Activated CD8-positive, alpha-beta memory T cell treated with anti-CD3 and anti-CD28 coated beads, Interleukin-2, amount 10 ng/mL, durations not matched to agents 7 days and 5 days (primary cell): Measurements from ENCODE around the gene HMG20B. TPM values are rescaled to one million over a fixed set of nuclear protein-coding genes. Genes with fewer than 3 reads are reported as not detected.

Experiments used
- ATAC-seq: fragments of 150-1000 bp; cut with Tn5 transposase; one replicate; pipeline ENCODE4 v1.10.0; 2021; ENCODE audit warnings: moderate library complexity
- CTCF ChIA-PET: fragments of 350-600 bp; sonication (Branson Sonifier 250); formaldehyde crosslinking; loops from one replicate; lab custom pipeline; 2021; ENCODE audit warnings: antibody characterized with exemption; lab: Charles Lee
- DNase-seq: peaks from one replicate; pipeline ENCODE4 v3.0.0-alpha.2; 2020
- H3K27ac Mint-ChIP-seq: one replicate; pipeline ENCODE4 v1.8.0; 2021; ENCODE audit warnings: mild to moderate bottlenecking, mixed read lengths
- H3K27me3 Mint-ChIP-seq: one replicate; pipeline ENCODE4 v1.8.0; 2021; ENCODE audit warnings: mixed read lengths
- H3K36me3 Mint-ChIP-seq: one replicate; pipeline ENCODE4 v1.8.0; 2021; ENCODE audit warnings: mild to moderate bottlenecking, mixed read lengths
- H3K4me1 Mint-ChIP-seq: one replicate; pipeline ENCODE4 v1.8.0; 2021; ENCODE audit warnings: mixed read lengths
- H3K4me3 Mint-ChIP-seq: one replicate; pipeline ENCODE4 v1.8.0; 2021; ENCODE audit warnings: mild to moderate bottlenecking, moderate library complexity, mixed read lengths
- H3K9me3 Mint-ChIP-seq: one replicate; pipeline ENCODE4 v1.8.0; 2022; ENCODE audit warnings: low read depth, mixed read lengths
- total RNA-seq, 2 experiments: library from RNA; stranded (reverse); gene quantifications; one replicate each; pipeline ENCODE4 v1.2.3, GENCODE V29; 2021

HMG20B gene
- total RNA-seq, 2 experiments from 2014 or later, result 50.7 to 51.7 TPM

GRCh38 chr19:3611841-3612240 lies 39.1 kb downstream of the HMG20B start:
- Mint-ChIP-seq H3K4me3 (no peak overlapping the region), H3K27ac (no peak overlapping the region), H3K4me1 (peaks cover 8% of the 10 kb centered on the region), H3K36me3 (peaks cover 6% of the 10 kb centered on the region), H3K9me3 (no peaks in the 10 kb centered on the region), H3K27me3 (no peaks in the 10 kb centered on the region)
- ATAC-seq, result no peak
- CTCF ChIA-PET, result no interaction called here
- no peak for DNase-seq

- DNase-seq (no peak), ATAC-seq (no peak)
- H3K9me3 Mint-ChIP-seq, result no peaks in the 10 kb centered on the region
- peaks cover 6% of the 10 kb centered on the region for H3K36me3 Mint-ChIP-seq
- no peaks in the 10 kb centered on the region for H3K27me3 Mint-ChIP-seq
- H3K4me3 Mint-ChIP-seq, result no peak overlapping the region
- H3K27ac Mint-ChIP-seq, result no peak overlapping the region
- peaks cover 8% of the 10 kb centered on the region for H3K4me1 Mint-ChIP-seq
- CTCF ChIA-PET, result interaction anchor here (1.0 kb wide), 1 partner anchor 67 kb away, joined by 3 read pairs; no protein-coding TSS in a partner anchor
Measured at GRCh38 chr19:3612330-3612729, 39.6 kb downstream of the HMG20B start.

GRCh38 chr19:3612901-3613741 lies 40.4 kb downstream of the HMG20B start:
- CTCF ChIA-PET, result interaction anchor here (1.0 kb wide), 1 partner anchor 68 kb away, joined by 3 read pairs; no protein-coding TSS in a partner anchor
- Mint-ChIP-seq H3K9me3 (no peaks in the 10 kb centered on the region), H3K27ac (no peak overlapping the region), H3K27me3 (no peaks in the 10 kb centered on the region), H3K4me1 (peaks cover 3% of the 10 kb centered on the region), H3K4me3 (no peak overlapping the region), H3K36me3 (peaks cover 6% of the 10 kb centered on the region)
- no peak for ATAC-seq
- no peak for DNase-seq

GRCh38 chr19:3613818-3614661 lies 41.3 kb downstream of the HMG20B start:
- CTCF ChIA-PET, result no interaction called here
- no peak for DNase-seq
- Mint-ChIP-seq H3K27me3 (no peaks in the 10 kb centered on the region), H3K36me3 (peaks cover 6% of the 10 kb centered on the region), H3K4me1 (no peaks in the 10 kb centered on the region), H3K27ac (no peak overlapping the region), H3K9me3 (no peaks in the 10 kb centered on the region), H3K4me3 (no peak overlapping the region)
- no peak for ATAC-seq

GRCh38 chr19:3614858-3615505 lies 42.2 kb downstream of the HMG20B start:
- Mint-ChIP-seq H3K4me3 (no peak overlapping the region), H3K36me3 (peaks cover 4% of the 10 kb centered on the region), H3K9me3 (no peaks in the 10 kb centered on the region), H3K4me1 (no peaks in the 10 kb centered on the region), H3K27ac (no peak overlapping the region), H3K27me3 (no peaks in the 10 kb centered on the region)
- ATAC-seq (no peak), DNase-seq (no peak)
- CTCF ChIA-PET, result interaction anchor here (1.0 to 1.6 kb wide), 2 partner anchors 23 to 70 kb away, joined by 3 read pairs; no protein-coding TSS in a partner anchor

- DNase-seq (no peak), ATAC-seq (no peak)
- Mint-ChIP-seq H3K4me1 (no peaks in the 10 kb centered on the region), H3K36me3 (peaks cover 4% of the 10 kb centered on the region), H3K27me3 (no peaks in the 10 kb centered on the region), H3K27ac (no peak overlapping the region), H3K9me3 (no peaks in the 10 kb centered on the region), H3K4me3 (no peak overlapping the region)
- CTCF ChIA-PET, result interaction anchor here (1.0 to 1.6 kb wide), 2 partner anchors 23 to 71 kb away, joined by 3 read pairs; no protein-coding TSS in a partner anchor
Measured at GRCh38 chr19:3615524-3616135, 42.9 kb downstream of the HMG20B start.

GRCh38 chr19:3617463-3617862 lies 44.7 kb downstream of the HMG20B start:
- CTCF ChIA-PET, result no interaction called here
- peaks cover 2% of the 10 kb centered on the region for H3K36me3 Mint-ChIP-seq
- no peak for ATAC-seq

GRCh38 chr19:3618144-3618810 lies 45.5 kb downstream of the HMG20B start:
- Mint-ChIP-seq H3K9me3 (no peaks in the 10 kb centered on the region), H3K4me1 (no peaks in the 10 kb centered on the region), H3K4me3 (no peak overlapping the region), H3K36me3 (peaks cover 5% of the 10 kb centered on the region), H3K27ac (no peak overlapping the region), H3K27me3 (no peaks in the 10 kb centered on the region)
- CTCF ChIA-PET, result interaction anchor here (1.0 to 1.9 kb wide), 4 partner anchors 30 to 73 kb away, joined by 3 to 13 read pairs (median 6); no protein-coding TSS in a partner anchor
- ATAC-seq (peak; percentile 68), DNase-seq (peak; percentile 58)

More at GRCh38 chr19:3617463-3617862, 44.7 kb downstream of the HMG20B start:
- H3K27me3 Mint-ChIP-seq, result no peaks in the 10 kb centered on the region
- H3K4me3 Mint-ChIP-seq, result no peak overlapping the region
- H3K4me1 Mint-ChIP-seq, result no peaks in the 10 kb centered on the region
- no peak overlapping the region for H3K27ac Mint-ChIP-seq
- no peak for DNase-seq
- no peaks in the 10 kb centered on the region for H3K9me3 Mint-ChIP-seq

GRCh38 chr19:3618811-3619630 lies 46.3 kb downstream of the HMG20B start:
- H3K9me3 Mint-ChIP-seq, result no peaks in the 10 kb centered on the region

GRCh38 chr19:3619631-3620012 lies 46.9 kb downstream of the HMG20B start:
- Mint-ChIP-seq H3K27me3 (no peaks in the 10 kb centered on the region), H3K4me3 (no peak overlapping the region), H3K9me3 (no peaks in the 10 kb centered on the region), H3K27ac (no peak overlapping the region), H3K36me3 (peaks cover 5% of the 10 kb centered on the region), H3K4me1 (peaks cover 7% of the 10 kb centered on the region)
- no peak for ATAC-seq
- CTCF ChIA-PET, result interaction anchor here (1.4 to 1.9 kb wide), 3 partner anchors 15 to 46 kb away, joined by 3 to 9 read pairs (median 3); no protein-coding TSS in a partner anchor
- no peak for DNase-seq

More at GRCh38 chr19:3618811-3619630, 46.3 kb downstream of the HMG20B start:
- H3K36me3 Mint-ChIP-seq, result peaks cover 5% of the 10 kb centered on the region
- no peak overlapping the region for H3K27ac Mint-ChIP-seq
- CTCF ChIA-PET, result interaction anchor here (0.6 to 1.9 kb wide), 6 partner anchors 14 to 1239 kb away, joined by 3 to 13 read pairs (median 4); no protein-coding TSS in a partner anchor
- ATAC-seq, result no peak
- no peak for DNase-seq
- no peak overlapping the region for H3K4me3 Mint-ChIP-seq
- H3K4me1 Mint-ChIP-seq, result peaks cover 1% of the 10 kb centered on the region
- no peaks in the 10 kb centered on the region for H3K27me3 Mint-ChIP-seq

GRCh38 chr19:3620145-3620816 lies 47.5 kb downstream of the HMG20B start:
- peaks cover 5% of the 10 kb centered on the region for H3K36me3 Mint-ChIP-seq
- ATAC-seq, result no peak
- no peak overlapping the region for H3K4me3 Mint-ChIP-seq
- no peak for DNase-seq
- H3K27me3 Mint-ChIP-seq, result no peaks in the 10 kb centered on the region
- H3K9me3 Mint-ChIP-seq, result no peaks in the 10 kb centered on the region
- H3K27ac Mint-ChIP-seq, result no peak overlapping the region
- CTCF ChIA-PET, result interaction anchor here (1.7 kb wide), 1 partner anchor 15 kb away, joined by 3 read pairs; no protein-coding TSS in a partner anchor
- peaks cover 11% of the 10 kb centered on the region for H3K4me1 Mint-ChIP-seq
